ENCODE measurements around the gene FAM221A.

GRCh38 chr7:23653942-23654341, 26.1 kb upstream of the FAM221A start:
- no peak for TF ChIP-seq CTCF (IDR thresholded peaks at IDR 0.05)
- no peak for TF ChIP-seq EZH2 (IDR thresholded peaks at IDR 0.05; ENCODE audit: borderline replicate concordance, insufficient read depth, low read depth, low read length, poor library complexity, severe bottlenecking)

All from B cell (primary cell).